ENCODE data around the gene LDB2.

GRCh38 chr4:16759931-16760582 lies 138.4 kb downstream of the LDB2 start:
- TF ChIP-seq CTCF (conservative IDR thresholded peaks at IDR 0.05; ENCODE audit: low read depth in 2 of 2), result no peak
- TF ChIP-seq POLR2AphosphoS5 (IDR thresholded peaks at IDR 0.05; ENCODE audit: low read depth), result no peak
- TF ChIP-seq ZNF331 (CRISPR knock-in tag; IDR thresholded peaks at IDR 0.05; ENCODE audit: low read depth), result no peak
- TF ChIP-seq EZH2 (IDR thresholded peaks at IDR 0.05; ENCODE audit: low read depth, unreplicated experiment), result no peak
